ENCODE results near the gene RAP1A.
A peak's percentile ranks its signal among the peaks of the same experiment; 100 is the strongest.

DNA sequence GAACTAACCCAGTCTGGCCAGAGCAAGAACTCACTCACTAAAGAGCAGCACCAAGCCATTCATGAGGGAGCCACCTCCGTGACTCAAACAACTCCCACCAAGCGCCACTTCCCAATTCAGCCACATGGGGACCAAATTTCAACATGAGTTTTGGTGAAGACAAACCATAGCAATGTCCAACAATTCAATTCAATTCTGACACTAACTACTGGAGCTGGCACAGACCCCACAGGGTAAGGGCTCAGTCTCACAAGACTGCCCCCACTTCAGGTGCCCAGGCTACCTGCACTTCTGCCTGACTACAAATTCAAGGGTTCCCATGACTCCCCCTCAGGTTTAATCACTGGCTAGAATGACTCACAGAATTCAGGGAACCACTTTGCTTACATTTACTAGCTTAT lies 48.8 kb upstream of the RAP1A start:
- TF ChIP-seq, protein P1, sequence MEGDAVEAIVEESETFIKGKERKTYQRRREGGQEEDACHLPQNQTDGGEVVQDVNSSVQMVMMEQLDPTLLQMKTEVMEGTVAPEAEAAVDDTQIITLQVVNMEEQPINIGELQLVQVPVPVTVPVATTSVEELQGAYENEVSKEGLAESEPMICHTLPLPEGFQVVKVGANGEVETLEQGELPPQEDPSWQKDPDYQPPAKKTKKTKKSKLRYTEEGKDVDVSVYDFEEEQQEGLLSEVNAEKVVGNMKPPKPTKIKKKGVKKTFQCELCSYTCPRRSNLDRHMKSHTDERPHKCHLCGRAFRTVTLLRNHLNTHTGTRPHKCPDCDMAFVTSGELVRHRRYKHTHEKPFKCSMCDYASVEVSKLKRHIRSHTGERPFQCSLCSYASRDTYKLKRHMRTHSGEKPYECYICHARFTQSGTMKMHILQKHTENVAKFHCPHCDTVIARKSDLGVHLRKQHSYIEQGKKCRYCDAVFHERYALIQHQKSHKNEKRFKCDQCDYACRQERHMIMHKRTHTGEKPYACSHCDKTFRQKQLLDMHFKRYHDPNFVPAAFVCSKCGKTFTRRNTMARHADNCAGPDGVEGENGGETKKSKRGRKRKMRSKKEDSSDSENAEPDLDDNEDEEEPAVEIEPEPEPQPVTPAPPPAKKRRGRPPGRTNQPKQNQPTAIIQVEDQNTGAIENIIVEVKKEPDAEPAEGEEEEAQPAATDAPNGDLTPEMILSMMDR (IDR thresholded peaks at IDR 0.05) = peak; percentile 42
- TF ChIP-seq, protein P2, sequence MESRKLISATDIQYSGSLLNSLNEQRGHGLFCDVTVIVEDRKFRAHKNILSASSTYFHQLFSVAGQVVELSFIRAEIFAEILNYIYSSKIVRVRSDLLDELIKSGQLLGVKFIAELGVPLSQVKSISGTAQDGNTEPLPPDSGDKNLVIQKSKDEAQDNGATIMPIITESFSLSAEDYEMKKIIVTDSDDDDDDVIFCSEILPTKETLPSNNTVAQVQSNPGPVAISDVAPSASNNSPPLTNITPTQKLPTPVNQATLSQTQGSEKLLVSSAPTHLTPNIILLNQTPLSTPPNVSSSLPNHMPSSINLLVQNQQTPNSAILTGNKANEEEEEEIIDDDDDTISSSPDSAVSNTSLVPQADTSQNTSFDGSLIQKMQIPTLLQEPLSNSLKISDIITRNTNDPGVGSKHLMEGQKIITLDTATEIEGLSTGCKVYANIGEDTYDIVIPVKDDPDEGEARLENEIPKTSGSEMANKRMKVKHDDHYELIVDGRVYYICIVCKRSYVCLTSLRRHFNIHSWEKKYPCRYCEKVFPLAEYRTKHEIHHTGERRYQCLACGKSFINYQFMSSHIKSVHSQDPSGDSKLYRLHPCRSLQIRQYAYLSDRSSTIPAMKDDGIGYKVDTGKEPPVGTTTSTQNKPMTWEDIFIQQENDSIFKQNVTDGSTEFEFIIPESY (IDR thresholded peaks at IDR 0.05; ENCODE audit: borderline replicate concordance, low read depth) = no peak
- TF ChIP-seq POLR2AphosphoS5 (IDR thresholded peaks at IDR 0.05; ENCODE audit: low read depth, low read length) = no peak
